Neural crest cell (in vitro differentiated cells): ENCODE data around the gene ANXA11. TPM values are rescaled to one million over a fixed set of nuclear protein-coding genes. Genes with fewer than 3 reads are reported as not detected.
"Not testable (repeated sequence)": the region's sequence is repeated elsewhere in the genome, so short reads cannot be mapped to it uniquely, and the experiment has no call there.

Experiments used
- DNase-seq: peaks from one replicate; pipeline ENCODE4 v3.0.0; 2021; ENCODE audit warnings: low read depth, mixed read lengths, low spot score
- H3K27ac Mint-ChIP-seq: one replicate; pipeline ENCODE4 v1.8.0; 2021; ENCODE audit warnings: mild to moderate bottlenecking, mixed read lengths; ENCODE audit not compliant: unreplicated experiment
- H3K27me3 Mint-ChIP-seq: 2 replicates; pipeline ENCODE4 v1.8.0; 2021; ENCODE audit warnings: low read depth, mild to moderate bottlenecking, mixed read lengths
- H3K36me3 Mint-ChIP-seq: 2 replicates; pipeline ENCODE4 v1.8.0; 2021; ENCODE audit warnings: low read depth, mild to moderate bottlenecking, mixed read lengths
- H3K4me1 Mint-ChIP-seq: 2 replicates; pipeline ENCODE4 v1.8.0; 2021; ENCODE audit warnings: mixed read lengths
- H3K4me3 Mint-ChIP-seq: one replicate; pipeline ENCODE4 v1.8.0; 2021; ENCODE audit warnings: mild to moderate bottlenecking, mixed read lengths
- H3K9me3 Mint-ChIP-seq: 2 replicates; pipeline ENCODE4 v1.8.0; 2021; ENCODE audit warnings: mixed read lengths
- total RNA-seq: library from RNA; stranded (reverse); gene quantifications from 2 replicates; pipeline ENCODE4 v1.2.1, GENCODE V29; 2021
- TF ChIP-seq, protein P1 (sequence below): fragments of 200-600 bp; sonication (generic); conservative IDR thresholded peaks from 2 replicates; pipeline ENCODE4 v1.5.0; 2021; ENCODE audit warnings: antibody characterized with exemption, mild to moderate bottlenecking

ANXA11 gene
- total RNA-seq, 1 donor from 2014 or later = 25.7 TPM

DNA sequence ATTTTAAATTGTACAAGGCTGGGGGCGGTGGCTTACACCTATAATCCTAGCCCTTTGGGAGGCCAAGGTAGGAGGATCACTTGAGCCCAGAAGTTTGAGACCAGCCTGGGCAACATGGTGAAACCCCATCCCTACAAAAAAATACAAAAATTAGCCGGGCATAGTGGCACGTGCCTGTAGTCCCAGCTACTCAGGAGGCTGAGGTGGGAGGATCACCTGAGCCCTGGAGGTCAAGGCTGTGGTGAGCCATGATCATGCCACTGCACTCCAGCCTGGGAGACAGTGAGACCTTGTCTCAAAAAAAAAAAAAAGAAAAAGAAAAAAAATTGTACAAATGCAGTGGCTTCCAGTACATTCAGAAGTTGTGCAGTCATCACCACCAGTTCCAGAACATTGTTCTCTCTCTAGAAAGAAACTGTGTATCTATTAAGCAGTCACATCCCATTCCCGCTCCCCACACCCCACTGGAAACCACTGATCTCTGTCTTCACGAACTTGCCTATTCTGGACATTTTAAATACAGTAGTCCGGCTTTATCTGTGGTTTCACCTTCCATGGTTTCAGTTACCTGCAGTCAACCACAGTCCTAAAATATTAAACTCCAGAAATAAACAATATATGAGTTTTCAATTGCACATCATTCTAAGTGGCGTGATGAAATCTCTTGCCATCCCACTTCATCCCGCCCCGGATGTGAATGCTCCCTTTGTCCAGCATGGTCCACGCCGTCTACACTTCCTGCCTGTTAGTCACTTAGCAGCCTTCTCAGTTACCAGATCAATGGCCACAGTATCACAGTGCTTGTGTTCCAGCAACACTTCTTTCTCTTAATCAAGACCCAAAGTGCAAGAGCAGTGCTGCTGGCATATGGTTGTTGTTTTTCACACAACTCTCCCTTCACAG lies 59.7 kb downstream of the ANXA11 start:
- not testable (repeated sequence) for DNase-seq, H3K9me3 Mint-ChIP-seq, H3K27me3 Mint-ChIP-seq, H3K4me3 Mint-ChIP-seq
- Mint-ChIP-seq H3K27ac (peak overlapping the region; percentile 1), H3K4me1 (peaks cover 21% of the 10 kb centered on the region), H3K36me3 (peaks cover 13% of the 10 kb centered on the region)

DNA sequence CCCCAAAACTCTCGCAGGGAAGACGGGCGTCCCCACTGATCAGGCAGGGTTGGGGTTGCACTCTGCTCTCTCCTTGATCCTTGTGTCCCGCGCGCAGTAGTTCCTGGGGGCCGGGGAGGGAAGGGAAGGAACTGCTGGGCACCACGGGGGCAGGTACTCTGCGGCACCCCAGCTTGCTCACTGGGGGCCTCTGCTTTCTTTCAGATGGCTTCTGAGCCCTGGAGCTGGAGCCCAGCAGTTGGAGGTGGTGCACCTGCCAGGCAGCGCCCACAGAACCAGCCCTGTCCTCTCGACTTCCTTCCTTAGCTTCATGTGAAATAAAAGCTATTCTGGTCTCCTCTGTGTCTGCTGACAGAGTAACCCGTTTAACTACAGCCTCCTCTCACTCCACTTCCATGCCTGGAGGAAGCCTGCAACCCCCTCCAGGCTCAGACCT lies 60.6 kb downstream of the ANXA11 start:
- H3K4me1 Mint-ChIP-seq = peaks cover 24% of the 10 kb centered on the region
- peaks cover 3% of the 10 kb centered on the region for H3K9me3 Mint-ChIP-seq
- no peak overlapping the region for H3K4me3 Mint-ChIP-seq
- DNase-seq = no peak
- H3K27me3 Mint-ChIP-seq = no peaks in the 10 kb centered on the region
- TF ChIP-seq, protein P1, sequence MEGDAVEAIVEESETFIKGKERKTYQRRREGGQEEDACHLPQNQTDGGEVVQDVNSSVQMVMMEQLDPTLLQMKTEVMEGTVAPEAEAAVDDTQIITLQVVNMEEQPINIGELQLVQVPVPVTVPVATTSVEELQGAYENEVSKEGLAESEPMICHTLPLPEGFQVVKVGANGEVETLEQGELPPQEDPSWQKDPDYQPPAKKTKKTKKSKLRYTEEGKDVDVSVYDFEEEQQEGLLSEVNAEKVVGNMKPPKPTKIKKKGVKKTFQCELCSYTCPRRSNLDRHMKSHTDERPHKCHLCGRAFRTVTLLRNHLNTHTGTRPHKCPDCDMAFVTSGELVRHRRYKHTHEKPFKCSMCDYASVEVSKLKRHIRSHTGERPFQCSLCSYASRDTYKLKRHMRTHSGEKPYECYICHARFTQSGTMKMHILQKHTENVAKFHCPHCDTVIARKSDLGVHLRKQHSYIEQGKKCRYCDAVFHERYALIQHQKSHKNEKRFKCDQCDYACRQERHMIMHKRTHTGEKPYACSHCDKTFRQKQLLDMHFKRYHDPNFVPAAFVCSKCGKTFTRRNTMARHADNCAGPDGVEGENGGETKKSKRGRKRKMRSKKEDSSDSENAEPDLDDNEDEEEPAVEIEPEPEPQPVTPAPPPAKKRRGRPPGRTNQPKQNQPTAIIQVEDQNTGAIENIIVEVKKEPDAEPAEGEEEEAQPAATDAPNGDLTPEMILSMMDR = no peak
- peaks cover 11% of the 10 kb centered on the region for H3K36me3 Mint-ChIP-seq
- no peak overlapping the region for H3K27ac Mint-ChIP-seq

DNA sequence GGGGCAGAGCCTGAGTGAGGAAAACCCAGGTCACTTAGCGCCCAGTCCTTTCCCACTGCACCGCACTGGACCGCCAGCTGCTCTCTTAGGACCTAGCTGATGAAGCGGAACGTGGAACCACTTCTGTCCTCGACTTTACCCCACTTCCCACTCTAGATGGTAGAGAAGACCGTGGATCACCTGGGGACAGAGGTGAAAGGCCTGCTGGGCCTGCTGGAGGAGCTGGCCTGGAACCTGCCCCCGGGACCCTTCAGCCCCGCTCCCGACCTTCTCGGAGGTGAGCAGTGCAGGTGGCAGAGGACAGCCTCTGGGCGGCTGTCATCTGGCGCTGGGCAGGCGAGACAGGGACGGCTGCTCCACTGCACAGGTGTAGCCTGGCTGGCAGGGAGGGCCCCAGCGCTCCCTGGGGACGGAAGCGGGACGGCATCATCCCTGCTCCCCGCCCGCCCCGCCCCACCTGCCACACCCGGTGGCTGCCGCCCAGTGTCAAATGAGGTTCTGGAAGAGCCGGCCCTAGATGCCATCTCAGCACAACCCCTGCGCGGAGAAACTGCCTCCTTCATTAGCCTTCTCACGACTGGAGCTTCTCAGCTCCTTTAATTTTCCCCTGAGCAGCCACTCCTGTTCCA lies 61.2 kb downstream of the ANXA11 start:
- DNase-seq = no peak
- Mint-ChIP-seq H3K27ac (no peak overlapping the region), H3K4me3 (peak overlapping the region; percentile 10)

DNA sequence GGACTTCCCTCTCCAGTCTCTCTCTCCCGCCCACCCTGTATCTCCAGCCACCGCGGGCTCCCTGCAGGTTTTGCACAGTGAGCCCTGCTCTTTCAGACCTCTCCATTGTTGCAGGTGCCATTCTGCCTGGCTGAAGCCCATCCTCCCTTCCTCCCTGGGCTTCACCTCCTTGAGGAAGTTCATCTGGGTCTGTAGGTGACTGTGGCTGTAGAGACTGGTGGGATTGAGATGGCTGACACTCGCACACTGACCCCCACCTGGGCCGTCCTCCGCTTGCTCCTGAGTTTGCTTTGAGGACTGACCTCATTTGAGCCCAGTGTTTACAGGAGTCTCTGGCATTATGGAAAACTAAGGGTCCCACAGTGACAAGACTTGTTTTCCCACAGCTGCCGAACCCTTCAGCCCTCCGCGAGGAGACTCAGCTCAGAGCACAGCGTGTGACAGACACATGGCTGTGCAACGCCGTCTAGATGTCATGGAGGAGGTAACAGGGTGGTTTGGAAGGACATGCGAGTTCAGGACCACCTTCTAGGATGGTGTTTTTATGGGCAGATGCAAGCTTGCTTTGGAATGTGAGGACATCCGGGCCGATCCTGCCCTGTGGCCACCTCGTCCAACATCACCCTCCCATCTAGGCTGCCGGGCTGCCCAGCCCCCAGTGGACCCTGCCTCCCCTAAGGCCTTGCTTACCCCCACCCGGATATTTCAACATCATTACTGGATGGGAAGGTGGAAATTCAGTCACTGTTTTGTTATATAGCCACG lies 63.5 kb downstream of the ANXA11 start:
- no peaks in the 10 kb centered on the region for H3K9me3 Mint-ChIP-seq
- peaks cover 47% of the 10 kb centered on the region for H3K4me1 Mint-ChIP-seq
- H3K27ac Mint-ChIP-seq = no peak overlapping the region
- no peaks in the 10 kb centered on the region for H3K27me3 Mint-ChIP-seq
- H3K4me3 Mint-ChIP-seq = no peak overlapping the region
- no peak for DNase-seq
- TF ChIP-seq, protein P1 = no peak
- H3K36me3 Mint-ChIP-seq = no peaks in the 10 kb centered on the region

More for the DNA sequence above, 61.2 kb downstream of the ANXA11 start:
- TF ChIP-seq, protein P1 = no peak
- Mint-ChIP-seq H3K9me3 (peaks cover 3% of the 10 kb centered on the region), H3K27me3 (no peaks in the 10 kb centered on the region), H3K4me1 (peaks cover 27% of the 10 kb centered on the region), H3K36me3 (peaks cover 6% of the 10 kb centered on the region)

DNA sequence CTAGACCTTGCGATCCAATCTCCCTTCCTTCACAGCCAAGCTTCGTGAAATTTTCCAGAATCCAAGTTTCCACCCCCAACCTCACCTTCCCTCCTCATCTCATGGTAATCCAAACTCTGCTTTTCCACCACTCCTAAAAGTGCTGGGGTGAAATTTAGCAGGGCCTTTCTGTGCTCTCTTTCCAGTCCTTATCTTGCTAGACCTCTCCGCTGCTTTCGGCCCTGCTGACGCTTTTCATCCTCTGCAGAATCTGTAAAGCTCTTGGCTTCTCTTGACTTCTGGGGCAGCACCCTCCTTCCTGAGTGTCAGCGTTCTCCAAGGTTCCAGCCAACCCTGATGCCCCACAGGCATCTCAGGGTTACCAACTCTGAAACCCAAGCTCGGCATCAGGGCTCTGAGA lies 65.1 kb downstream of the ANXA11 start:
- Mint-ChIP-seq H3K4me3 (no peak overlapping the region), H3K27ac (no peak overlapping the region), H3K27me3 (no peaks in the 10 kb centered on the region), H3K36me3 (no peaks in the 10 kb centered on the region), H3K4me1 (peaks cover 45% of the 10 kb centered on the region), H3K9me3 (no peaks in the 10 kb centered on the region)
- TF ChIP-seq, protein P1 = no peak
- DNase-seq = no peak
